B cell (primary cell): Measurements from ENCODE around the gene TOP2B. TPM values are rescaled to one million over a fixed set of nuclear protein-coding genes. Genes with fewer than 3 reads are reported as not detected.

Source experiments
- ATAC-seq: fragments of 200-7000 bp; cut with Tn5 transposase; one replicate; pipeline ENCODE4 v1.10.0; 2021; ENCODE audit warnings: low read depth, mild to moderate bottlenecking, moderate number of reproducible peaks, moderate library complexity
- CTCF ChIA-PET: fragments of 350-600 bp; sonication (Branson Sonifier 250); formaldehyde crosslinking; loops from one replicate; lab custom pipeline; 2021; ENCODE audit warnings: antibody characterized with exemption, inconsistent platforms; lab: Charles Lee
- POLR2A ChIA-PET: fragments of 350-600 bp; sonication (Branson Sonifier 250); formaldehyde crosslinking; loops from one replicate; lab custom pipeline; 2021; ENCODE audit warnings: antibody characterized with exemption; lab: Charles Lee
- DNase-seq: peaks from one replicate; pipeline ENCODE4 v3.0.0; 2013
- H2AFZ ChIP-seq: 2 replicates; pipeline ENCODE4 v1.6.1; 2012; ENCODE audit warnings: mild to moderate bottlenecking, low read depth, low read length; ENCODE audit not compliant: insufficient read depth, poor library complexity, severe bottlenecking
- H3K27ac ChIP-seq, 2 donors: 1 replicate in 1 of 2; 2 replicates in 1 of 2; pipeline ENCODE4 v1.5.1; 2012 to 2013; ENCODE audit warnings: low read length in 2 of 2, mild to moderate bottlenecking in 2 of 2, moderate library complexity in 1 of 2
- H3K27me3 ChIP-seq, 4 experiments: fragments of 200-600 bp in 1 of 4; sonication (generic) in 1 of 4; replicated peaks in 1 of 4; 1 replicate in 2 of 4; 2 replicates in 2 of 4; pipeline versions ENCODE4 v1.6.1 to v1.7.0; 2013 to 2016; ENCODE audit warnings: low read length in 3 of 4, mild to moderate bottlenecking in 2 of 4, mixed read lengths in 1 of 4, moderate library complexity in 1 of 4; ENCODE audit not compliant: insufficient read depth in 4 of 4, control insufficient read depth in 3 of 4; ENCODE audit errors: control extremely low read depth in 1 of 4
- H3K36me3 ChIP-seq, 2 experiments: replicated peaks in 1 of 2; 1 replicate in 1 of 2; 2 replicates in 1 of 2; pipeline versions ENCODE4 v1.6.1 to v1.7.1; 2013; ENCODE audit warnings: low read length in 1 of 2; ENCODE audit not compliant: insufficient read depth in 2 of 2, control insufficient read depth in 1 of 2; ENCODE audit errors: control extremely low read depth in 1 of 2, extremely low read depth in 1 of 2
- H3K4me1 ChIP-seq, 2 donors: fragments of 200-600 bp in 1 of 2; sonication (generic) in 1 of 2; 1 replicate in 1 of 2; 2 replicates in 1 of 2; pipeline versions ENCODE4 v1.5.1 to v1.6.1; 2013 to 2017; ENCODE audit warnings: low read length in 2 of 2; ENCODE audit not compliant: control insufficient read depth in 2 of 2, insufficient read depth in 2 of 2
- H3K4me2 ChIP-seq: replicated peaks from 2 replicates; pipeline ENCODE3; 2012; ENCODE audit warnings: mild to moderate bottlenecking, low read depth, low read length; ENCODE audit not compliant: poor library complexity, severe bottlenecking
- H3K4me3 ChIP-seq, 5 experiments: fragments of 200-600 bp in 1 of 5; sonication (generic) in 1 of 5; 1 replicate in 3 of 5; 2 replicates in 2 of 5; pipeline versions ENCODE4 v1.5.1 to v1.7.0; 2011 to 2016; ENCODE audit warnings: low read length in 4 of 5, mild to moderate bottlenecking in 4 of 5, low read depth in 2 of 5, control low read depth in 1 of 5, moderate library complexity in 1 of 5; ENCODE audit not compliant: insufficient read depth in 1 of 5; ENCODE audit errors: control extremely low read depth in 1 of 5, extremely low read depth in 1 of 5
- H3K79me2 ChIP-seq: fragments of 200-600 bp; sonication (generic); one replicate; pipeline ENCODE4 v1.6.0; 2016; ENCODE audit warnings: low read length; ENCODE audit not compliant: control insufficient read depth, insufficient read depth
- H3K9ac ChIP-seq: fragments of 200-600 bp; sonication (generic); 2 replicates; pipeline ENCODE4 v1.6.1; 2017; ENCODE audit warnings: mild to moderate bottlenecking, low read length, moderate library complexity
- H3K9me3 ChIP-seq, 3 donors: one replicate each; pipeline versions ENCODE4 v1.6.1 to v1.7.1; 2013; ENCODE audit warnings: low read length in 2 of 3; ENCODE audit not compliant: control insufficient read depth in 2 of 3, insufficient read depth in 1 of 3; ENCODE audit errors: control extremely low read depth in 1 of 3
- H4K20me1 ChIP-seq: 2 replicates; pipeline ENCODE4 v1.6.0; 2012; ENCODE audit warnings: mild to moderate bottlenecking, low read length; ENCODE audit not compliant: insufficient read depth, control insufficient read depth, poor library complexity, severe bottlenecking
- H3K27ac Mint-ChIP-seq: one replicate; pipeline ENCODE4 v1.8.0; 2021; ENCODE audit warnings: mixed read lengths
- H3K27me3 Mint-ChIP-seq: one replicate; pipeline ENCODE4 v1.8.0; 2021; ENCODE audit warnings: mixed read lengths
- H3K4me1 Mint-ChIP-seq: one replicate; pipeline ENCODE4 v1.8.0; 2021; ENCODE audit warnings: mixed read lengths
- H3K4me3 Mint-ChIP-seq: one replicate; pipeline ENCODE4 v1.8.0; 2021; ENCODE audit warnings: mixed read lengths
- H3K9me3 Mint-ChIP-seq: one replicate; pipeline ENCODE4 v1.8.0; 2022; ENCODE audit warnings: mixed read lengths; ENCODE audit not compliant: insufficient read depth
- CTCF ChIP-seq: fragments of 200-600 bp; IDR thresholded peaks from one replicate; pipeline ENCODE4 v1.8.0; 2022; ENCODE audit warnings: antibody characterized with exemption, mild to moderate bottlenecking
- EZH2 ChIP-seq: IDR thresholded peaks from 2 replicates; pipeline ENCODE4 v1.6.1; 2012; ENCODE audit warnings: borderline replicate concordance, low read depth, mild to moderate bottlenecking, moderate library complexity, low read length; ENCODE audit not compliant: insufficient read depth, poor library complexity, severe bottlenecking
- WGBS: methylation state at CpG from one replicate; pipeline ENCODE4 v1.1.5; 2013; ENCODE audit warnings: missing lambda C conversion rate; ENCODE audit not compliant: insufficient coverage; 5-methylcytosine and 5-hydroxymethylcytosine counted together
- intact Hi-C: fragments of 100-400 bp; cut with micrococcal nuclease; formaldehyde crosslinking; loops from one replicate; pipeline ENCODE4 v1.10.0; 2022
- polyA plus RNA-seq: library from polyadenylated mRNA; depleted of rRNA; stranded (reverse); fragments of >200 nt; gene quantifications from 2 replicates; pipeline ENCODE4 v1.2.3, GENCODE V29; 2012
- total RNA-seq, 2 donors: library from RNA; stranded (reverse); fragments of 120-200 nt in 1 of 2; gene quantifications; 1 replicate in 1 of 2; 2 replicates in 1 of 2; pipeline versions ENCODE4 v1.2.3 to v1.2.4, GENCODE V29; 2013 to 2022

The TOP2B gene
- total and polyA plus RNA-seq, 2 donors (not counting 1 experiment from before 2014, with no cell fraction given), result 22.2 to 149 TPM

- Histone ChIP-seq H3K79me2 (no peaks in the 10 kb centered on the region), H3K9me3 (no peaks in the 10 kb centered on the region), H4K20me1 (no peaks in the 10 kb centered on the region), H3K36me3 (no peaks in the 10 kb centered on the region), H3K4me3 (no peak overlapping the region), H3K27me3 (peaks cover 0 to 2% (median 0%) of the 10 kb centered on the region in 4 experiments), H3K4me2 (no peak overlapping the region), H3K9ac (no peak overlapping the region), H2AFZ (no peak overlapping the region), H3K27ac (no peak overlapping the region), H3K4me1 (no peaks in the 10 kb centered on the region)
- intact Hi-C loops, result no loop called here
- 100% methylated on average over 1 of the region's 3 CpGs for WGBS
- H3K4me1 Mint-ChIP-seq, result no peaks in the 10 kb centered on the region
- H3K9me3 Mint-ChIP-seq, result no peaks in the 10 kb centered on the region
- CTCF ChIA-PET, result no interaction called here
- peaks cover 4% of the 10 kb centered on the region for H3K27me3 Mint-ChIP-seq
- no peak overlapping the region for H3K27ac Mint-ChIP-seq
- POLR2A ChIA-PET, result no interaction called here
- no peak overlapping the region for H3K4me3 Mint-ChIP-seq
- no peak for ATAC-seq
- TF ChIP-seq EZH2 (no peak), CTCF (no peak)
- no peak for DNase-seq
Measured at GRCh38 chr3:25557694-25558093, 107.0 kb downstream of the TOP2B start.

- no peak for ATAC-seq
- no peaks in the 10 kb centered on the region for H3K4me1 ChIP-seq
Measured at GRCh38 chr3:25556447-25556846, 108.3 kb downstream of the TOP2B start.

More at GRCh38 chr3:25556447-25556846, 108.3 kb downstream of the TOP2B start:
- Histone ChIP-seq H3K36me3 (no peaks in the 10 kb centered on the region), H4K20me1 (no peaks in the 10 kb centered on the region), H3K27me3 (peaks cover 0 to 2% (median 0%) of the 10 kb centered on the region in 4 experiments), H3K4me3 (no peak overlapping the region), H2AFZ (no peak overlapping the region), H3K9me3 (no peaks in the 10 kb centered on the region), H3K27ac (no peak overlapping the region), H3K4me2 (no peak overlapping the region), H3K79me2 (no peaks in the 10 kb centered on the region), H3K9ac (no peak overlapping the region)
- Mint-ChIP-seq H3K27me3 (peaks cover 7% of the 10 kb centered on the region), H3K27ac (no peak overlapping the region), H3K4me1 (no peaks in the 10 kb centered on the region), H3K4me3 (no peak overlapping the region), H3K9me3 (no peaks in the 10 kb centered on the region)
- 82% methylated on average over 1 of the region's 1 CpG for WGBS
- intact Hi-C loops, result no loop called here
- no peak for DNase-seq
- no peak for TF ChIP-seq EZH2
- no peak for TF ChIP-seq CTCF
- ChIA-PET POLR2A (no interaction called here), CTCF (no interaction called here)
